ENCODE measurements around the gene CELA1. TPM values are rescaled to one million over a fixed set of nuclear protein-coding genes. Genes with fewer than 3 reads are reported as not detected.

CELA1 gene
- total RNA-seq, 1 donor from 2014 or later: not detected

DNA sequence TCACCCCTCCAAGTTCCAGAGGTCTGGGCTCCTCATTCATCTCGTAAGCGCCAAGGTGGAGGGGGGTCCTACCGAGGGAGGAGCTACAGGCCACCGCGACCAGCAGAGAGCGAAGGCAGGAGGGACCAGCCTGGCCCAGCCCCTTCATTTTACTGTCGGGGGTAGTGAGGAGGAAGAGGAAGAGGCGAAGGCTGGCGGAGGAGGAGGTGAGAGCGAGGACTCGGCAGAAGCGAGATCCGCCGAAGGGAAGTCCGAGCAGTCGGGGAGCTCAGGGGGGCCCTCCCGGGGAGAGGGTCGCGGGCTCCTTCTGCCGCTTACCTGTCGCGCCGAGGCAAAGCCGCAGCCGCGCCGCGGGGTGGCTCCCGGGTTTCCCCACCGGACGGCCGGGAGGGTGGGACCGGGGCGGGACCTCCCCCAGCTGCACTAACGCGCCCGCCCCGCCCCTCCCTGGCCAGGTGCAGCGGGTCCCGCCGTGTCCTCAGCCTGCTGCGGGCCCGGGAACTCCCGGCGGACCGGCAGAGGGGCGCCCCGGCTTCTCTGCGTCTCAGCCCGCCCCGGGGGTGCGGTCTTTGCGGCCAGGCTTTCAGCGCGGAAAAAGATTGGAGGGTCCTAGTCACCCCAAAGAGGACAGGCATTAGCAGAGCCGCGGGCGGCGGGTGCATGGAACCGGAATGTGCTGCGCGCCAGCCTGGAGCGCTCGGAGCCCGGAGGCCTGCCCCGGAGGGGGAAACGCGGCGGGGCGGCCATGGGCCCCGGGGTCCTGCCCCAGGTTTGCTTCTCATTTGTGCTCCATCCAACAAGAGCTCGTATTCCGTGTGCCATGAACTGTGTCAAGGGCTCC is 45.0 kb upstream of the CELA1 start, which contains the start of gene GALNT6:
Gene GALNT6, minus strand, starts transcription at position 124 of the 841 bp plus-strand sequence. CDS start 11,625 bp downstream, outside the sequence.
- DNase-seq (ENCODE audit: extremely low spot score, unreplicated experiment): no peak
- H3K9me3 Mint-ChIP-seq (ENCODE audit: unreplicated experiment): no peaks in the 10 kb centered on the region
- TF ChIP-seq, protein P1, sequence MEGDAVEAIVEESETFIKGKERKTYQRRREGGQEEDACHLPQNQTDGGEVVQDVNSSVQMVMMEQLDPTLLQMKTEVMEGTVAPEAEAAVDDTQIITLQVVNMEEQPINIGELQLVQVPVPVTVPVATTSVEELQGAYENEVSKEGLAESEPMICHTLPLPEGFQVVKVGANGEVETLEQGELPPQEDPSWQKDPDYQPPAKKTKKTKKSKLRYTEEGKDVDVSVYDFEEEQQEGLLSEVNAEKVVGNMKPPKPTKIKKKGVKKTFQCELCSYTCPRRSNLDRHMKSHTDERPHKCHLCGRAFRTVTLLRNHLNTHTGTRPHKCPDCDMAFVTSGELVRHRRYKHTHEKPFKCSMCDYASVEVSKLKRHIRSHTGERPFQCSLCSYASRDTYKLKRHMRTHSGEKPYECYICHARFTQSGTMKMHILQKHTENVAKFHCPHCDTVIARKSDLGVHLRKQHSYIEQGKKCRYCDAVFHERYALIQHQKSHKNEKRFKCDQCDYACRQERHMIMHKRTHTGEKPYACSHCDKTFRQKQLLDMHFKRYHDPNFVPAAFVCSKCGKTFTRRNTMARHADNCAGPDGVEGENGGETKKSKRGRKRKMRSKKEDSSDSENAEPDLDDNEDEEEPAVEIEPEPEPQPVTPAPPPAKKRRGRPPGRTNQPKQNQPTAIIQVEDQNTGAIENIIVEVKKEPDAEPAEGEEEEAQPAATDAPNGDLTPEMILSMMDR (IDR thresholded peaks at IDR 0.05): no peak
- H3K4me3 Mint-ChIP-seq (ENCODE audit: unreplicated experiment): peak within 1 kb of the TSS; percentile 79
- H3K27ac Mint-ChIP-seq (ENCODE audit: unreplicated experiment): peak within 1 kb of the TSS; percentile 34
- peaks cover 47% of the 10 kb centered on the region for H3K4me1 Mint-ChIP-seq (ENCODE audit: unreplicated experiment)
- no peaks in the 10 kb centered on the region for H3K36me3 Mint-ChIP-seq (ENCODE audit: unreplicated experiment)
- H3K27me3 Mint-ChIP-seq (ENCODE audit: unreplicated experiment): no peaks in the 10 kb centered on the region

GRCh38 chr12:51390891-51391282 is 44.4 kb upstream of the CELA1 start:
- Mint-ChIP-seq H3K27me3 (ENCODE audit: unreplicated experiment) (no peaks in the 10 kb centered on the region), H3K4me3 (ENCODE audit: unreplicated experiment) (peak overlapping the region; percentile 79), H3K9me3 (ENCODE audit: unreplicated experiment) (no peaks in the 10 kb centered on the region), H3K4me1 (ENCODE audit: unreplicated experiment) (peaks cover 47% of the 10 kb centered on the region), H3K27ac (ENCODE audit: unreplicated experiment) (peak overlapping the region; percentile 34), H3K36me3 (ENCODE audit: unreplicated experiment) (no peaks in the 10 kb centered on the region)
- TF ChIP-seq, protein P1 (IDR thresholded peaks at IDR 0.05): no peak
- no peak for DNase-seq (ENCODE audit: extremely low spot score, unreplicated experiment)

DNA sequence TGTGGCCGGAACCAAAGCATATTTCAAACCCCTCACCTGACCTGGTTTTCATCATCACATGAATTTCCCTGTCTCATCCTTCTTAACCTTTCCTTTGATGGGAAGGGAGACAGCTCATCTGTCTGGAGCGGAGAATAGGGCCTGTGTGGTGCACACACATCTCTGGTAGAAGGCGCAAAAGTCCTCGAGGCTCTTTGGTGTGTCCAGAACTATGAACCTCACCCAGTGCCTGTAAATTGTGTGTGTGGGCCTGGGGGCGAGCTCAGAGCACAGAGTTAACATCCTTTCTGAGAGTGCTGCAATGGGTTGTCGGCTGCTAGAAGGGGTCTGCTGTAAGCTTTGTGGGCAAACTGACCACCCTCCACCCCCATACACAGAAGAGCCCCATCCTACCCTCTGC is 44.0 kb upstream of the CELA1 start:
- H3K4me1 Mint-ChIP-seq (ENCODE audit: unreplicated experiment): peaks cover 47% of the 10 kb centered on the region

GRCh38 chr12:51389302-51389999 is 43.0 kb upstream of the CELA1 start:
- DNase-seq (ENCODE audit: extremely low spot score, unreplicated experiment): no peak
- Mint-ChIP-seq H3K36me3 (ENCODE audit: unreplicated experiment) (no peaks in the 10 kb centered on the region), H3K4me3 (ENCODE audit: unreplicated experiment) (no peak overlapping the region), H3K27me3 (ENCODE audit: unreplicated experiment) (no peaks in the 10 kb centered on the region), H3K9me3 (ENCODE audit: unreplicated experiment) (no peaks in the 10 kb centered on the region), H3K27ac (ENCODE audit: unreplicated experiment) (no peak overlapping the region), H3K4me1 (ENCODE audit: unreplicated experiment) (peaks cover 46% of the 10 kb centered on the region)
- TF ChIP-seq, protein P1 (IDR thresholded peaks at IDR 0.05): no peak

More for the DNA sequence above, 44.0 kb upstream of the CELA1 start:
- Mint-ChIP-seq H3K36me3 (ENCODE audit: unreplicated experiment) (no peaks in the 10 kb centered on the region), H3K27me3 (ENCODE audit: unreplicated experiment) (no peaks in the 10 kb centered on the region), H3K27ac (ENCODE audit: unreplicated experiment) (no peak overlapping the region), H3K9me3 (ENCODE audit: unreplicated experiment) (no peaks in the 10 kb centered on the region), H3K4me3 (ENCODE audit: unreplicated experiment) (peak overlapping the region; percentile 79)
- TF ChIP-seq, protein P1 (IDR thresholded peaks at IDR 0.05): no peak
- DNase-seq (ENCODE audit: extremely low spot score, unreplicated experiment): no peak

- Mint-ChIP-seq H3K4me3 (ENCODE audit: unreplicated experiment) (no peak overlapping the region), H3K36me3 (ENCODE audit: unreplicated experiment) (no peaks in the 10 kb centered on the region), H3K4me1 (ENCODE audit: unreplicated experiment) (peaks cover 42% of the 10 kb centered on the region), H3K27me3 (ENCODE audit: unreplicated experiment) (no peaks in the 10 kb centered on the region), H3K9me3 (ENCODE audit: unreplicated experiment) (no peaks in the 10 kb centered on the region), H3K27ac (ENCODE audit: unreplicated experiment) (peak overlapping the region; percentile 80)
- TF ChIP-seq, protein P1 (IDR thresholded peaks at IDR 0.05): no peak
- DNase-seq (ENCODE audit: extremely low spot score, unreplicated experiment): no peak
Measured at GRCh38 chr12:51388846-51389245, 42.4 kb upstream of the CELA1 start.
